HepG2 (cell line): Measurements from ENCODE around the gene TRAF3. TPM values are rescaled to one million over a fixed set of nuclear protein-coding genes. Genes with fewer than 3 reads are reported as not detected.

Experiments
- AKNA ChIP-seq: sonication (generic); formaldehyde crosslinking; IDR thresholded peaks from 2 replicates; pipeline ENCODE4 v1.4.0; 2020; ENCODE audit warnings: missing genetic modification reagents, borderline replicate concordance
- ATF7-NPFF ChIP-seq: sonication (generic); formaldehyde crosslinking; IDR thresholded peaks from 2 replicates; pipeline ENCODE4 v1.8.1; 2023; ENCODE audit warnings: mild to moderate bottlenecking, low read depth, missing genetic modification reagents, moderate library complexity
- HMG20A ChIP-seq: IDR thresholded peaks from 2 replicates; pipeline ENCODE4 v1.6.1; 2016; ENCODE audit warnings: borderline replicate concordance
- KDM2A ChIP-seq: sonication (generic); formaldehyde crosslinking; IDR thresholded peaks from 2 replicates; pipeline ENCODE4 v1.4.0; 2020; ENCODE audit warnings: low read depth, missing genetic modification reagents, borderline replicate concordance
- PATZ1 ChIP-seq: sonication (generic); formaldehyde crosslinking; IDR thresholded peaks from 2 replicates; pipeline ENCODE4 v1.4.0; 2020; ENCODE audit warnings: missing genetic modification reagents
- PRDM15 ChIP-seq: sonication (generic); formaldehyde crosslinking; IDR thresholded peaks from 2 replicates; pipeline ENCODE4 v1.4.0; 2020; ENCODE audit warnings: missing genetic modification reagents
- SIN3A ChIP-seq: IDR thresholded peaks from 2 replicates; pipeline ENCODE4 v1.6.1; 2011; ENCODE audit warnings: low read depth, mild to moderate bottlenecking, control low read depth, low read length, borderline replicate concordance
- SP140L ChIP-seq: sonication (generic); formaldehyde crosslinking; IDR thresholded peaks from 2 replicates; pipeline ENCODE4 v1.4.0; 2020; ENCODE audit warnings: missing genetic modification reagents, borderline replicate concordance
- SRY ChIP-seq: sonication (generic); formaldehyde crosslinking; IDR thresholded peaks from 2 replicates; pipeline ENCODE4 v1.8.0; 2022; ENCODE audit warnings: mild to moderate bottlenecking, missing genetic modification reagents
- TBX2 ChIP-seq: sonication (generic); formaldehyde crosslinking; IDR thresholded peaks from 2 replicates; pipeline ENCODE4 v1.5.0; 2020; ENCODE audit warnings: missing genetic modification reagents, mild to moderate bottlenecking, borderline replicate concordance
- ZBTB38 ChIP-seq: sonication (generic); formaldehyde crosslinking; IDR thresholded peaks from 2 replicates; pipeline ENCODE4 v1.5.1; 2020; ENCODE audit warnings: mild to moderate bottlenecking, missing genetic modification reagents
- ZBTB7B ChIP-seq: sonication (generic); formaldehyde crosslinking; IDR thresholded peaks from 2 replicates; pipeline ENCODE4 v1.4.0; 2020; ENCODE audit warnings: missing genetic modification reagents
- ZNF326 ChIP-seq: sonication (generic); formaldehyde crosslinking; IDR thresholded peaks from 2 replicates; pipeline ENCODE4 v1.4.0; 2020; ENCODE audit warnings: missing genetic modification reagents, borderline replicate concordance
- ZNF569 ChIP-seq: sonication (generic); formaldehyde crosslinking; IDR thresholded peaks from 2 replicates; pipeline ENCODE4 v1.5.0; 2020; ENCODE audit warnings: mild to moderate bottlenecking, missing genetic modification reagents, moderate library complexity, borderline replicate concordance
- ZNF792 ChIP-seq: IDR thresholded peaks from 2 replicates; pipeline ENCODE4 v1.6.1; 2016
- ZUFSP ChIP-seq: sonication (generic); formaldehyde crosslinking; IDR thresholded peaks from 2 replicates; pipeline ENCODE4 v1.9.0; 2021; ENCODE audit warnings: missing genetic modification reagents, mild to moderate bottlenecking, borderline replicate concordance
- polyA plus RNA-seq, 8 experiments: library from polyadenylated mRNA; depleted of rRNA in 3 of 8; stranded (reverse) in 7 of 8; unstranded in 1 of 8; fragments of >200 nt; fragmentation: Illumina TruSeq in 4 of 8; extraction: Trizol in 4 of 8; gene quantifications; 2 replicates each; pipeline versions ENCODE4 v1.2.1 to v1.2.3, GENCODE V29; 2011 to 2016; ENCODE audit warnings: low read depth in 4 of 8, missing spikeins in 1 of 8, mixed read lengths in 1 of 8; ENCODE audit not compliant: insufficient read depth in 1 of 8
- total RNA-seq, 5 experiments: library from RNA; depleted of rRNA; stranded (reverse); fragments of >200 nt; fragmentation: Illumina TruSeq; extraction: Trizol; gene quantifications; 2 replicates each; pipeline ENCODE4 v1.2.3, GENCODE V29; 2016; ENCODE audit warnings: low read depth in 1 of 5

Gene TRAF3
- total and polyA plus RNA-seq, 2 of the 13 experiments (the other 11 are each of a cell fraction or from before 2014, with no cell fraction given): 6.9 to 12.2 TPM

GRCh38 chr14:102776761-102777710 lies at the start of gene TRAF3 (continued):
- no peak for TF ChIP-seq AKNA (CRISPR knock-in tag)
- no peak for TF ChIP-seq ZUFSP (CRISPR knock-in tag)
- TF ChIP-seq ATF7-NPFF: no peak
- TF ChIP-seq PATZ1 (CRISPR knock-in tag): peak; percentile 23; the same call in 1 of the 2 replicates
- no peak for TF ChIP-seq TBX2 (CRISPR knock-in tag)
- TF ChIP-seq ZBTB38 (CRISPR knock-in tag): peak; percentile 99
- no peak for TF ChIP-seq SRY (CRISPR knock-in tag)
- no peak for TF ChIP-seq ZNF792 (CRISPR knock-in tag)
- TF ChIP-seq PRDM15: no peak
- TF ChIP-seq SIN3A: no peak
- TF ChIP-seq SP140L (CRISPR knock-in tag): no peak
- TF ChIP-seq HMG20A (CRISPR knock-in tag): no peak
- 0 out of 2 replicates have a peak, but pooled peaks have one; percentile 13 for TF ChIP-seq ZBTB7B (CRISPR knock-in tag)
- TF ChIP-seq ZNF569: no peak
- no peak for TF ChIP-seq KDM2A (CRISPR knock-in tag)
- no peak for TF ChIP-seq ZNF326 (CRISPR knock-in tag)
